Neuronal stem cell (in vitro differentiated cells): ENCODE measurements around the gene TLR9.

Experiments
- DNase-seq: peaks from one replicate; pipeline ENCODE4 v3.0.0-alpha.2; 2013; ENCODE audit warnings: low spot score
- H2AFZ ChIP-seq: one replicate; pipeline ENCODE4 v1.6.1; 2013; ENCODE audit warnings: mild to moderate bottlenecking, low read length, inconsistent platforms
- H2AK5ac ChIP-seq: 2 replicates; pipeline ENCODE4 v1.6.1; 2013; ENCODE audit warnings: low read depth, mild to moderate bottlenecking, inconsistent platforms, low read length, moderate library complexity, mixed read lengths
- H2BK120ac ChIP-seq: 2 replicates; pipeline ENCODE4 v1.6.1; 2013; ENCODE audit warnings: low read depth, mild to moderate bottlenecking, inconsistent platforms, low read length, moderate library complexity, mixed read lengths
- H2BK12ac ChIP-seq: one replicate; pipeline ENCODE4 v1.6.1; 2013; ENCODE audit warnings: low read length, inconsistent platforms
- H2BK15ac ChIP-seq: 2 replicates; pipeline ENCODE4 v1.6.1; 2013; ENCODE audit warnings: mild to moderate bottlenecking, low read length, inconsistent platforms, mixed read lengths
- H2BK5ac ChIP-seq: one replicate; pipeline ENCODE4 v1.6.1; 2013; ENCODE audit warnings: inconsistent platforms, mild to moderate bottlenecking, low read length, moderate library complexity
- H3K14ac ChIP-seq: one replicate; pipeline ENCODE4 v1.6.1; 2013; ENCODE audit warnings: low read length, inconsistent platforms
- H3K18ac ChIP-seq: 2 replicates; pipeline ENCODE4 v1.6.1; 2013; ENCODE audit warnings: low read length, inconsistent platforms
- H3K23ac ChIP-seq: 2 replicates; pipeline ENCODE4 v1.6.1; 2013; ENCODE audit warnings: low read depth, mild to moderate bottlenecking, mixed read lengths, low read length, inconsistent platforms; ENCODE audit not compliant: poor library complexity
- H3K27ac ChIP-seq: replicated peaks from 3 replicates; pipeline ENCODE4 v1.5.1; 2013; ENCODE audit warnings: low read length, inconsistent platforms
- H3K27me3 ChIP-seq, 3 experiments: 2 replicates each; pipeline ENCODE4 v1.6.1; 2013; ENCODE audit warnings: low read length in 3 of 3, mild to moderate bottlenecking in 2 of 3, inconsistent platforms in 1 of 3, low read depth in 1 of 3, mixed read lengths in 1 of 3, moderate library complexity in 1 of 3; ENCODE audit not compliant: control insufficient read depth in 3 of 3, insufficient read depth in 3 of 3
- H3K36me3 ChIP-seq, 2 donors: replicated peaks in 1 of 2; 2 replicates each; pipeline ENCODE4 v1.6.1; 2013; ENCODE audit warnings: low read length in 2 of 2; ENCODE audit not compliant: control insufficient read depth in 2 of 2, insufficient read depth in 2 of 2
- H3K4ac ChIP-seq: 2 replicates; pipeline ENCODE4 v1.6.1; 2013; ENCODE audit warnings: inconsistent platforms, mild to moderate bottlenecking, low read length, moderate library complexity
- H3K4me1 ChIP-seq, 2 donors: 1 replicate in 1 of 2; 2 replicates in 1 of 2; pipeline ENCODE4 v1.6.1; 2013; ENCODE audit warnings: low read length in 2 of 2, low read depth in 1 of 2; ENCODE audit not compliant: control insufficient read depth in 2 of 2, insufficient read depth in 1 of 2
- H3K4me2 ChIP-seq: one replicate; pipeline ENCODE4 v1.6.1; 2013; ENCODE audit warnings: mild to moderate bottlenecking, low read length, inconsistent platforms; ENCODE audit not compliant: insufficient read depth, poor library complexity, severe bottlenecking
- H3K4me3 ChIP-seq, 2 donors: 2 replicates each; pipeline ENCODE4 v1.5.1; 2013; ENCODE audit warnings: low read length in 2 of 2, mild to moderate bottlenecking in 2 of 2, inconsistent platforms in 1 of 2, moderate library complexity in 1 of 2
- H3K79me1 ChIP-seq: one replicate; pipeline ENCODE4 v1.6.1; 2013; ENCODE audit warnings: low read depth, mild to moderate bottlenecking, inconsistent platforms, low read length, moderate library complexity
- H3K9ac ChIP-seq: one replicate; pipeline ENCODE4 v1.6.1; 2013; ENCODE audit warnings: mild to moderate bottlenecking, low read depth, low read length, inconsistent platforms; ENCODE audit not compliant: poor library complexity
- H3K9me3 ChIP-seq, 2 donors: replicated peaks in 1 of 2; 2 replicates each; pipeline versions ENCODE3 to v1.6.1; 2013; ENCODE audit warnings: low read length in 2 of 2, mild to moderate bottlenecking in 2 of 2, inconsistent platforms in 1 of 2, low read depth in 1 of 2, mixed read lengths in 1 of 2, moderate library complexity in 1 of 2; ENCODE audit not compliant: control insufficient read depth in 2 of 2, insufficient read depth in 1 of 2
- H4K8ac ChIP-seq: one replicate; pipeline ENCODE4 v1.6.1; 2013; ENCODE audit warnings: low read depth, mild to moderate bottlenecking, inconsistent platforms, low read length, moderate library complexity
- H4K91ac ChIP-seq: one replicate; pipeline ENCODE4 v1.6.1; 2013; ENCODE audit warnings: low read length, low read depth, mild to moderate bottlenecking, inconsistent platforms; ENCODE audit not compliant: poor library complexity
- WGBS, 2 donors: extraction: QIAGEN DNeasy Blood & Tissue Kit; methylation state at CpG; one replicate each; pipeline ENCODE4 v1.1.7; 2013; ENCODE audit warnings: missing lambda C conversion rate in 2 of 2, mixed read lengths in 1 of 2; ENCODE audit not compliant: insufficient read length in 2 of 2, insufficient replicate concordance in 1 of 2; ENCODE audit errors: extremely low coverage in 2 of 2; 5-methylcytosine and 5-hydroxymethylcytosine counted together

TLR9 gene

GRCh38 chr3:52194485-52195290 is 30.8 kb downstream of the TLR9 start:
- no peaks in the 10 kb centered on the region for H3K9me3 ChIP-seq
- no peak overlapping the region for H2BK15ac ChIP-seq
- H3K4ac ChIP-seq: no peak overlapping the region
- no peak overlapping the region for H3K9ac ChIP-seq
- no peaks in the 10 kb centered on the region for H3K27me3 ChIP-seq
- H2BK120ac ChIP-seq: no peak overlapping the region
- no peak overlapping the region for H3K4me2 ChIP-seq
- peak overlapping the region; percentile 7 for H4K8ac ChIP-seq
- H3K4me3 ChIP-seq: no peak overlapping the region
- H3K4me1 ChIP-seq: peaks cover 16 to 22% of the 10 kb centered on the region in 2 donors
- no peak overlapping the region for H4K91ac ChIP-seq
- H2BK12ac ChIP-seq: no peak overlapping the region
- H3K14ac ChIP-seq: no peak overlapping the region
- H3K79me1 ChIP-seq: peaks cover 8% of the 10 kb centered on the region
- no peak overlapping the region for H3K18ac ChIP-seq
- H3K36me3 ChIP-seq: peaks cover 3 to 8% of the 10 kb centered on the region in 2 donors
- WGBS, 2 donors: no CpG with 5 or more reads among the region's 14 CpGs
- no peak overlapping the region for H2AFZ ChIP-seq
- peak overlapping the region; percentile 44 for H2BK5ac ChIP-seq
- H3K27ac ChIP-seq: no peak overlapping the region
- no peak overlapping the region for H2AK5ac ChIP-seq
- no peak overlapping the region for H3K23ac ChIP-seq
- DNase-seq: no peak

- Histone ChIP-seq H3K9ac (peak overlapping the region; percentile 27), H3K4ac (no peak overlapping the region), H4K8ac (no peak overlapping the region), H3K27me3 (peaks cover 0 to 5% (median 0%) of the 10 kb centered on the region in 3 experiments), H4K91ac (no peak overlapping the region), H3K4me1 (peaks cover 14 to 18% of the 10 kb centered on the region in 2 donors), H3K79me1 (peaks cover 1% of the 10 kb centered on the region), H3K4me3 (peak overlapping the region in 1 of 2 donors; percentile 25), H3K27ac (no peak overlapping the region), H2BK5ac (no peak overlapping the region), H3K36me3 (no peaks in the 10 kb centered on the region), H2BK12ac (no peak overlapping the region), H3K4me2 (no peak overlapping the region), H2AFZ (no peak overlapping the region), H2AK5ac (no peak overlapping the region), H2BK15ac (no peak overlapping the region), H3K9me3 (no peaks in the 10 kb centered on the region), H3K23ac (no peak overlapping the region), H3K14ac (no peak overlapping the region), H3K18ac (no peak overlapping the region), H2BK120ac (no peak overlapping the region)
- WGBS, 2 donors: no CpG with 5 or more reads among the region's 18 CpGs
- DNase-seq: no peak
Observed at GRCh38 chr3:52193065-52193464, 32.4 kb downstream of the TLR9 start.

- no peak overlapping the region for H3K4ac ChIP-seq
- H3K18ac ChIP-seq: peak overlapping the region; percentile 2
- no peak overlapping the region for H3K14ac ChIP-seq
- H2BK12ac ChIP-seq: no peak overlapping the region
- no peaks in the 10 kb centered on the region for H3K79me1 ChIP-seq
- H3K23ac ChIP-seq: no peak overlapping the region
- H3K36me3 ChIP-seq: no peaks in the 10 kb centered on the region
- H3K4me2 ChIP-seq: no peak overlapping the region
- H3K27me3 ChIP-seq: peaks cover 0 to 5% (median 0%) of the 10 kb centered on the region in 3 experiments
- no peak overlapping the region for H3K27ac ChIP-seq
- H3K4me3 ChIP-seq: no peak overlapping the region
- peaks cover 9 to 13% of the 10 kb centered on the region in 2 donors for H3K4me1 ChIP-seq
- H3K9me3 ChIP-seq: no peaks in the 10 kb centered on the region
- WGBS, 2 donors: no CpG with 5 or more reads among the region's 4 CpGs
- peak overlapping the region; percentile 95 for H2BK15ac ChIP-seq
- peak overlapping the region; percentile 82 for H2AFZ ChIP-seq
- no peak overlapping the region for H4K8ac ChIP-seq
- H4K91ac ChIP-seq: no peak overlapping the region
- H2BK5ac ChIP-seq: no peak overlapping the region
- H2AK5ac ChIP-seq: no peak overlapping the region
- no peak for DNase-seq
- H3K9ac ChIP-seq: no peak overlapping the region
- H2BK120ac ChIP-seq: no peak overlapping the region
Observed at GRCh38 chr3:52191663-52192062, 33.8 kb downstream of the TLR9 start.

- H3K4me2 ChIP-seq: no peak overlapping the region
- no peak overlapping the region for H2BK120ac ChIP-seq
- H3K4me1 ChIP-seq: peaks cover 9 to 13% of the 10 kb centered on the region in 2 donors
- H3K27me3 ChIP-seq: peaks cover 0 to 5% (median 0%) of the 10 kb centered on the region in 3 experiments
- no peak overlapping the region for H4K91ac ChIP-seq
- no peak overlapping the region for H3K4me3 ChIP-seq
- no peak overlapping the region for H3K27ac ChIP-seq
- peak overlapping the region; percentile 82 for H2AFZ ChIP-seq
- DNase-seq: no peak
- WGBS, 2 donors: no CpG with 5 or more reads among the region's 9 CpGs
- H3K79me1 ChIP-seq: no peaks in the 10 kb centered on the region
- H3K4ac ChIP-seq: no peak overlapping the region
- H4K8ac ChIP-seq: no peak overlapping the region
- no peak overlapping the region for H2BK12ac ChIP-seq
- H3K9me3 ChIP-seq: no peaks in the 10 kb centered on the region
- H3K9ac ChIP-seq: no peak overlapping the region
- H2BK15ac ChIP-seq: no peak overlapping the region
- no peak overlapping the region for H3K23ac ChIP-seq
- H2AK5ac ChIP-seq: peak overlapping the region; percentile 51
- H3K36me3 ChIP-seq: no peaks in the 10 kb centered on the region
- no peak overlapping the region for H2BK5ac ChIP-seq
- peak overlapping the region; percentile 36 for H3K18ac ChIP-seq
- H3K14ac ChIP-seq: no peak overlapping the region
Observed at GRCh38 chr3:52190294-52191074, 35.0 kb downstream of the TLR9 start.
